Thoracic aorta (tissue), 2 donors: ENCODE measurements around the gene SDE2. TPM values are rescaled to one million over a fixed set of nuclear protein-coding genes. Genes with fewer than 3 reads are reported as not detected.

Experiments used
- ATAC-seq: fragments of 150-250 bp; one replicate; pipeline ENCODE4 v1.8.0; 2017; ENCODE audit warnings: low read depth; ENCODE audit not compliant: insufficient number of reproducible peaks, low FRiP score
- DNase-seq: peaks from one replicate; pipeline ENCODE4 v3.0.0-alpha.2; 2020; ENCODE audit warnings: low spot score
- H3K27ac ChIP-seq, 2 donors: fragments of 200-600 bp; sonication (generic); 1 replicate in 1 of 2; 2 replicates in 1 of 2; pipeline ENCODE4 v1.5.1; 2016; ENCODE audit warnings: mild to moderate bottlenecking in 2 of 2, moderate library complexity in 2 of 2
- H3K27me3 ChIP-seq: fragments of 200-600 bp; sonication (generic); replicated peaks from 2 replicates; pipeline ENCODE4 v1.6.0; 2016; ENCODE audit warnings: mild to moderate bottlenecking; ENCODE audit not compliant: insufficient read depth
- H3K36me3 ChIP-seq: fragments of 200-600 bp; sonication (generic); one replicate; pipeline ENCODE4 v1.5.1; 2016
- H3K4me1 ChIP-seq, 2 donors: fragments of 200-600 bp; sonication (generic); 1 replicate in 1 of 2; 2 replicates in 1 of 2; pipeline versions ENCODE4 v1.5.1 to v1.6.0; 2016; ENCODE audit warnings: low read depth in 2 of 2, mild to moderate bottlenecking in 1 of 2; ENCODE audit not compliant: control insufficient read depth in 1 of 2
- H3K4me3 ChIP-seq: fragments of 200-600 bp; sonication (generic); 2 replicates; pipeline ENCODE4 v1.5.1; 2016; ENCODE audit warnings: mild to moderate bottlenecking
- H3K9me3 ChIP-seq: fragments of 200-600 bp; sonication (generic); 2 replicates; pipeline ENCODE4 v1.5.1; 2016
- CTCF ChIP-seq: fragments of 200-600 bp; sonication (generic); IDR thresholded peaks from one replicate; pipeline ENCODE4 v1.5.1; 2019; ENCODE audit warnings: antibody characterized with exemption
- total RNA-seq, 2 donors: library from RNA; depleted of rRNA; stranded (reverse); fragments of >200 nt; gene quantifications; one replicate each; pipeline versions ENCODE4 v1.1.0 to v1.2.3, GENCODE V29; 2016

The SDE2 gene
- total RNA-seq, 2 donors from 2014 or later, result 19.1 to 33.2 TPM

- Histone ChIP-seq H3K4me1 (peaks cover 0 to 5% of the 10 kb centered on the region in 2 donors), H3K27me3 (no peaks in the 10 kb centered on the region), H3K36me3 (peaks cover 41% of the 10 kb centered on the region), H3K9me3 (no peaks in the 10 kb centered on the region), H3K27ac (no peak overlapping the region), H3K4me3 (no peak overlapping the region)
- TF ChIP-seq CTCF, result peak; percentile 70
- DNase-seq, result no peak
- ATAC-seq, result no peak
These were observed 11.4 kb downstream of the SDE2 start for GRCh38 chr1:225987491-225988316.

GRCh38 chr1:225981714-225982113 is 17.4 kb downstream of the SDE2 start:
- TF ChIP-seq CTCF, result no peak
- Histone ChIP-seq H3K4me3 (no peak overlapping the region), H3K36me3 (peaks cover 46% of the 10 kb centered on the region), H3K27me3 (no peaks in the 10 kb centered on the region), H3K27ac (no peak overlapping the region), H3K4me1 (peaks cover 0 to 3% of the 10 kb centered on the region in 2 donors), H3K9me3 (peaks cover 2% of the 10 kb centered on the region)
- DNase-seq, result no peak
- ATAC-seq, result no peak

GRCh38 chr1:225980005-225980836 is 18.9 kb downstream of the SDE2 start:
- DNase-seq, result no peak
- Histone ChIP-seq H3K9me3 (peaks cover 2% of the 10 kb centered on the region), H3K4me1 (no peaks in the 10 kb centered on the region), H3K27me3 (no peaks in the 10 kb centered on the region), H3K27ac (no peak overlapping the region), H3K4me3 (no peak overlapping the region), H3K36me3 (peaks cover 37% of the 10 kb centered on the region)
- TF ChIP-seq CTCF, result no peak
- no peak for ATAC-seq

GRCh38 chr1:225979421-225979820 is 19.7 kb downstream of the SDE2 start:
- no peak overlapping the region for H3K27ac ChIP-seq
- H3K4me3 ChIP-seq, result no peak overlapping the region
- no peaks in the 10 kb centered on the region for H3K4me1 ChIP-seq
- no peaks in the 10 kb centered on the region for H3K27me3 ChIP-seq
- H3K36me3 ChIP-seq, result peaks cover 33% of the 10 kb centered on the region
- DNase-seq (no peak), ATAC-seq (no peak)
- no peak for TF ChIP-seq CTCF
- H3K9me3 ChIP-seq, result peaks cover 2% of the 10 kb centered on the region
